DND-41 (cell line): ENCODE measurements around the gene GNA14.

Experiments used
- EZH2 ChIP-seq: IDR thresholded peaks from 3 replicates; pipeline ENCODE4 v1.6.1; 2012; ENCODE audit warnings: borderline replicate concordance, low read depth, mild to moderate bottlenecking, moderate library complexity, low read length, inconsistent platforms; ENCODE audit not compliant: severe bottlenecking
- TF ChIP-seq, protein P1 (sequence below): IDR thresholded peaks from 2 replicates; pipeline ENCODE4 v1.5.1; 2012; ENCODE audit warnings: borderline replicate concordance, low read length, moderate library complexity, mild to moderate bottlenecking; ENCODE audit not compliant: poor library complexity, severe bottlenecking; ENCODE audit errors: extremely low read depth

DNA sequence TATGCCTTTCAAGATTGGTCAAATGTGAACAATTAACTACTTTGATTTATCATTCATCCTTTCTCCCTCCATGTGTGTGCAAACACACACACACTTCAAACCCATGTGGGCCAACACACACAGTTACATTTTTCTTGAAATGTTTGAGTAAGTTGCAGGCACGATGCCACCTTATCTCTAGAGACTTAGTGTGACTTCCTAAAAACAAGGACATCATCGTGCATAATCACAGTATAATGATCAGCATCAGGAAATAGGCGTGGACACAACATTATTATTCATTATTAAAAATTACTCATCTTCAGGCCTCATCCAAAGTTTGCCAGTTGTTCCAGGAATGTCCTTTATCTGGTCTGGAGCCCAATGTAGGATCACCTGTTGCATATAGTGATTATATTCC is 209.5 kb downstream of the GNA14 start:
- TF ChIP-seq, protein P1, sequence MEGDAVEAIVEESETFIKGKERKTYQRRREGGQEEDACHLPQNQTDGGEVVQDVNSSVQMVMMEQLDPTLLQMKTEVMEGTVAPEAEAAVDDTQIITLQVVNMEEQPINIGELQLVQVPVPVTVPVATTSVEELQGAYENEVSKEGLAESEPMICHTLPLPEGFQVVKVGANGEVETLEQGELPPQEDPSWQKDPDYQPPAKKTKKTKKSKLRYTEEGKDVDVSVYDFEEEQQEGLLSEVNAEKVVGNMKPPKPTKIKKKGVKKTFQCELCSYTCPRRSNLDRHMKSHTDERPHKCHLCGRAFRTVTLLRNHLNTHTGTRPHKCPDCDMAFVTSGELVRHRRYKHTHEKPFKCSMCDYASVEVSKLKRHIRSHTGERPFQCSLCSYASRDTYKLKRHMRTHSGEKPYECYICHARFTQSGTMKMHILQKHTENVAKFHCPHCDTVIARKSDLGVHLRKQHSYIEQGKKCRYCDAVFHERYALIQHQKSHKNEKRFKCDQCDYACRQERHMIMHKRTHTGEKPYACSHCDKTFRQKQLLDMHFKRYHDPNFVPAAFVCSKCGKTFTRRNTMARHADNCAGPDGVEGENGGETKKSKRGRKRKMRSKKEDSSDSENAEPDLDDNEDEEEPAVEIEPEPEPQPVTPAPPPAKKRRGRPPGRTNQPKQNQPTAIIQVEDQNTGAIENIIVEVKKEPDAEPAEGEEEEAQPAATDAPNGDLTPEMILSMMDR: no peak
- no peak for TF ChIP-seq EZH2
